PFSK-1 (cell line): Measurements from ENCODE around the gene TEX101. TPM values are rescaled to one million over a fixed set of nuclear protein-coding genes. Genes with fewer than 3 reads are reported as not detected.
A peak's percentile ranks its signal among the peaks of the same experiment; 100 is the strongest.

Experiments
- FOXP2 ChIP-seq: optimal IDR thresholded peaks from 2 replicates; pipeline ENCODE3; 2011; ENCODE audit warnings: borderline replicate concordance, control low read depth, inconsistent platforms; ENCODE audit not compliant: insufficient read depth; ENCODE audit errors: extremely low read length, extremely low read depth
- POLR2AphosphoS5 ChIP-seq: IDR thresholded peaks from 2 replicates; pipeline ENCODE4 v1.6.1; 2012; ENCODE audit warnings: low read depth, mild to moderate bottlenecking, control low read depth, low read length, moderate library complexity
- REST ChIP-seq, 2 experiments: IDR thresholded peaks; 2 replicates each; pipeline versions ENCODE4 v1.6.1 to v1.8.0; 2011 to 2012; ENCODE audit warnings: low read depth in 2 of 2, low read length in 2 of 2, control low read depth in 1 of 2, inconsistent platforms in 1 of 2, mild to moderate bottlenecking in 1 of 2, moderate library complexity in 1 of 2; ENCODE audit not compliant: insufficient read depth in 1 of 2
- SIN3A ChIP-seq: IDR thresholded peaks from 2 replicates; pipeline ENCODE4 v1.6.1; 2012; ENCODE audit warnings: mild to moderate bottlenecking, low read length, moderate library complexity, borderline replicate concordance; ENCODE audit not compliant: insufficient read depth
- TAF1 ChIP-seq: IDR thresholded peaks from 2 replicates; pipeline ENCODE4 v1.6.1; 2012; ENCODE audit warnings: low read length, control low read depth, borderline replicate concordance; ENCODE audit not compliant: insufficient read depth
- polyA plus RNA-seq: library from polyadenylated mRNA; unstranded; fragments of >200 nt; gene quantifications from one replicate; pipeline ENCODE4 v1.2.1, GENCODE V29; 2012; ENCODE audit warnings: low read depth, missing spikeins; ENCODE audit not compliant: insufficient read length

The TEX101 gene
- polyA plus RNA-seq: 2.2 TPM

GRCh38 chr19:43414554-43414953, at the start of gene TEX101:
TEX101 (plus strand) TSS chr19:43414890; CDS start chr19:43415920, 1,030 bp downstream.
- no peak for TF ChIP-seq REST (IDR thresholded peaks at IDR 0.05; ENCODE audit: insufficient read depth in 1 of 2, low read depth in 2 of 2, low read length in 2 of 2)
- no peak for TF ChIP-seq POLR2AphosphoS5
- TF ChIP-seq SIN3A: no peak
- TF ChIP-seq TAF1: no peak
- no peak for TF ChIP-seq FOXP2

- TF ChIP-seq REST (IDR thresholded peaks at IDR 0.05; ENCODE audit: insufficient read depth in 1 of 2, low read depth in 2 of 2, low read length in 2 of 2) (no peak), POLR2AphosphoS5 (no peak), FOXP2 (no peak), TAF1 (no peak), SIN3A (no peak)
Observed at GRCh38 chr19:43367822-43368221, 46.9 kb upstream of the TEX101 start.

- TF ChIP-seq FOXP2 (no peak), TAF1 (no peak), POLR2AphosphoS5 (no peak)
Observed at GRCh38 chr19:43371909-43372308, 42.8 kb upstream of the TEX101 start.

- TF ChIP-seq REST (IDR thresholded peaks at IDR 0.05; ENCODE audit: insufficient read depth in 1 of 2, low read depth in 2 of 2, low read length in 2 of 2): 0 out of 4 replicates have a peak, but pooled peaks of 1 of the 2 experiments have one; percentile 14
- peak; percentile 61; the same call in 1 of the 2 replicates for TF ChIP-seq SIN3A
- TF ChIP-seq POLR2AphosphoS5: no peak
Observed at GRCh38 chr19:43372462-43372861, 42.2 kb upstream of the TEX101 start.

- no peak for TF ChIP-seq FOXP2
- no peak for TF ChIP-seq POLR2AphosphoS5
- TF ChIP-seq REST (IDR thresholded peaks at IDR 0.05; ENCODE audit: insufficient read depth in 1 of 2, low read depth in 2 of 2, low read length in 2 of 2): no peak
- TF ChIP-seq SIN3A: no peak
- TF ChIP-seq TAF1: no peak
Observed at GRCh38 chr19:43380008-43380407, 34.7 kb upstream of the TEX101 start.
